Stromal cell of bone marrow (primary cell): ENCODE results near the gene RARG.

ENCODE experiments used
- DNase-seq: peaks from one replicate; pipeline ENCODE4 v3.0.0-alpha.2; 2012; ENCODE audit warnings: low read depth

RARG gene

GRCh38 chr12:53231921-53232645, at the start of gene RARG:
Gene RARG (minus strand): TSS chr12:53232209. CDS start chr12:53227545, 4,664 bp downstream.
- DNase-seq = no peak

GRCh38 chr12:53279888-53280498, 48.0 kb upstream of the RARG start:
- no peak for DNase-seq

GRCh38 chr12:53279283-53279869, 47.4 kb upstream of the RARG start:
- no peak for DNase-seq

GRCh38 chr12:53277981-53278380, 46.0 kb upstream of the RARG start:
- no peak for DNase-seq

GRCh38 chr12:53276511-53276910, 44.5 kb upstream of the RARG start:
- DNase-seq = no peak

GRCh38 chr12:53274445-53274844, 42.4 kb upstream of the RARG start:
- no peak for DNase-seq

GRCh38 chr12:53268630-53269562, 36.9 kb upstream of the RARG start:
- no peak for DNase-seq

GRCh38 chr12:53267999-53268629, 36.1 kb upstream of the RARG start, which contains the start of gene ESPL1:
Gene ESPL1 (plus strand): TSS chr12:53268299. CDS start chr12:53268767, 468 bp downstream.
- no peak for DNase-seq

- no peak for DNase-seq
These were observed 35.4 kb upstream of the RARG start for GRCh38 chr12:53267306-53267998.

GRCh38 chr12:53265783-53266182, 33.8 kb upstream of the RARG start:
- no peak for DNase-seq

- no peak for DNase-seq
These were observed 27.9 kb upstream of the RARG start for GRCh38 chr12:53259891-53260290.

- no peak for DNase-seq
These were observed 26.8 kb upstream of the RARG start for GRCh38 chr12:53258541-53259539.

GRCh38 chr12:53255996-53256395, 24.0 kb upstream of the RARG start:
- DNase-seq = no peak

GRCh38 chr12:53254816-53255545, 23.0 kb upstream of the RARG start:
- DNase-seq = no peak

GRCh38 chr12:53253298-53253697, 21.3 kb upstream of the RARG start:
- DNase-seq = no peak

- no peak for DNase-seq
These were observed 20.4 kb upstream of the RARG start for GRCh38 chr12:53252349-53252916.

GRCh38 chr12:53251477-53252348, 19.7 kb upstream of the RARG start:
- peak; percentile 45 for DNase-seq

- DNase-seq = no peak
These were observed 13.3 kb upstream of the RARG start for GRCh38 chr12:53245286-53245685.
